ENCODE measurements around the gene KCTD10.
"Not testable (repeated sequence)": the region's sequence is repeated elsewhere in the genome, so short reads cannot be mapped to it uniquely, and the experiment has no call there.

GRCh38 chr12:109439951-109440350 lies 37.1 kb downstream of the KCTD10 start:
- TF ChIP-seq EP300 (IDR thresholded peaks at IDR 0.05), result not testable (repeated sequence)
- TF ChIP-seq, protein P1, sequence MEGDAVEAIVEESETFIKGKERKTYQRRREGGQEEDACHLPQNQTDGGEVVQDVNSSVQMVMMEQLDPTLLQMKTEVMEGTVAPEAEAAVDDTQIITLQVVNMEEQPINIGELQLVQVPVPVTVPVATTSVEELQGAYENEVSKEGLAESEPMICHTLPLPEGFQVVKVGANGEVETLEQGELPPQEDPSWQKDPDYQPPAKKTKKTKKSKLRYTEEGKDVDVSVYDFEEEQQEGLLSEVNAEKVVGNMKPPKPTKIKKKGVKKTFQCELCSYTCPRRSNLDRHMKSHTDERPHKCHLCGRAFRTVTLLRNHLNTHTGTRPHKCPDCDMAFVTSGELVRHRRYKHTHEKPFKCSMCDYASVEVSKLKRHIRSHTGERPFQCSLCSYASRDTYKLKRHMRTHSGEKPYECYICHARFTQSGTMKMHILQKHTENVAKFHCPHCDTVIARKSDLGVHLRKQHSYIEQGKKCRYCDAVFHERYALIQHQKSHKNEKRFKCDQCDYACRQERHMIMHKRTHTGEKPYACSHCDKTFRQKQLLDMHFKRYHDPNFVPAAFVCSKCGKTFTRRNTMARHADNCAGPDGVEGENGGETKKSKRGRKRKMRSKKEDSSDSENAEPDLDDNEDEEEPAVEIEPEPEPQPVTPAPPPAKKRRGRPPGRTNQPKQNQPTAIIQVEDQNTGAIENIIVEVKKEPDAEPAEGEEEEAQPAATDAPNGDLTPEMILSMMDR (IDR thresholded peaks at IDR 0.05), result not testable (repeated sequence)
